Measurements from ENCODE around the gene ZNF319. TPM values are rescaled to one million over a fixed set of nuclear protein-coding genes. Genes with fewer than 3 reads are reported as not detected.

The ZNF319 gene
- total and polyA plus RNA-seq, 2 experiments from 2014 or later: 1.7 to 10.0 TPM

DNA sequence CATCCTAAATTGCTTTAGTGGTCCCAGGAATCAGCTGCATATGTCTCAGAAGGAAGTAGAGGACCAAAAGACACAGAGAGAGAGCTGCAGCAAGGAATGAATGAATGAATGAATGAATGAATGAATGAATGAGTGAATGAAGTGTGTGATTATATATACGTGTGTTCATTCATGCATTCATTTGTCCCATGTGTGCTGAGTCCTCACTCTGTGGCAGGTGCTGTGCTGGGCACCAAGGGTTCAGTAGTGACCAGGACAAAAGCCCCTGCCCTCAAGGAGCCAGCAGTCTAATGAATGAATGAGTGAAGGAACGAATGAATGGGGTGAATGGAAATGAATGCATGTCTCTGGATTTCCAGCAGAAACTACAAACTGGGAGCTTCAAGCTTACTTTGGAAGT is 38.9 kb downstream of the ZNF319 start (continued):
- TF ChIP-seq, protein P1, sequence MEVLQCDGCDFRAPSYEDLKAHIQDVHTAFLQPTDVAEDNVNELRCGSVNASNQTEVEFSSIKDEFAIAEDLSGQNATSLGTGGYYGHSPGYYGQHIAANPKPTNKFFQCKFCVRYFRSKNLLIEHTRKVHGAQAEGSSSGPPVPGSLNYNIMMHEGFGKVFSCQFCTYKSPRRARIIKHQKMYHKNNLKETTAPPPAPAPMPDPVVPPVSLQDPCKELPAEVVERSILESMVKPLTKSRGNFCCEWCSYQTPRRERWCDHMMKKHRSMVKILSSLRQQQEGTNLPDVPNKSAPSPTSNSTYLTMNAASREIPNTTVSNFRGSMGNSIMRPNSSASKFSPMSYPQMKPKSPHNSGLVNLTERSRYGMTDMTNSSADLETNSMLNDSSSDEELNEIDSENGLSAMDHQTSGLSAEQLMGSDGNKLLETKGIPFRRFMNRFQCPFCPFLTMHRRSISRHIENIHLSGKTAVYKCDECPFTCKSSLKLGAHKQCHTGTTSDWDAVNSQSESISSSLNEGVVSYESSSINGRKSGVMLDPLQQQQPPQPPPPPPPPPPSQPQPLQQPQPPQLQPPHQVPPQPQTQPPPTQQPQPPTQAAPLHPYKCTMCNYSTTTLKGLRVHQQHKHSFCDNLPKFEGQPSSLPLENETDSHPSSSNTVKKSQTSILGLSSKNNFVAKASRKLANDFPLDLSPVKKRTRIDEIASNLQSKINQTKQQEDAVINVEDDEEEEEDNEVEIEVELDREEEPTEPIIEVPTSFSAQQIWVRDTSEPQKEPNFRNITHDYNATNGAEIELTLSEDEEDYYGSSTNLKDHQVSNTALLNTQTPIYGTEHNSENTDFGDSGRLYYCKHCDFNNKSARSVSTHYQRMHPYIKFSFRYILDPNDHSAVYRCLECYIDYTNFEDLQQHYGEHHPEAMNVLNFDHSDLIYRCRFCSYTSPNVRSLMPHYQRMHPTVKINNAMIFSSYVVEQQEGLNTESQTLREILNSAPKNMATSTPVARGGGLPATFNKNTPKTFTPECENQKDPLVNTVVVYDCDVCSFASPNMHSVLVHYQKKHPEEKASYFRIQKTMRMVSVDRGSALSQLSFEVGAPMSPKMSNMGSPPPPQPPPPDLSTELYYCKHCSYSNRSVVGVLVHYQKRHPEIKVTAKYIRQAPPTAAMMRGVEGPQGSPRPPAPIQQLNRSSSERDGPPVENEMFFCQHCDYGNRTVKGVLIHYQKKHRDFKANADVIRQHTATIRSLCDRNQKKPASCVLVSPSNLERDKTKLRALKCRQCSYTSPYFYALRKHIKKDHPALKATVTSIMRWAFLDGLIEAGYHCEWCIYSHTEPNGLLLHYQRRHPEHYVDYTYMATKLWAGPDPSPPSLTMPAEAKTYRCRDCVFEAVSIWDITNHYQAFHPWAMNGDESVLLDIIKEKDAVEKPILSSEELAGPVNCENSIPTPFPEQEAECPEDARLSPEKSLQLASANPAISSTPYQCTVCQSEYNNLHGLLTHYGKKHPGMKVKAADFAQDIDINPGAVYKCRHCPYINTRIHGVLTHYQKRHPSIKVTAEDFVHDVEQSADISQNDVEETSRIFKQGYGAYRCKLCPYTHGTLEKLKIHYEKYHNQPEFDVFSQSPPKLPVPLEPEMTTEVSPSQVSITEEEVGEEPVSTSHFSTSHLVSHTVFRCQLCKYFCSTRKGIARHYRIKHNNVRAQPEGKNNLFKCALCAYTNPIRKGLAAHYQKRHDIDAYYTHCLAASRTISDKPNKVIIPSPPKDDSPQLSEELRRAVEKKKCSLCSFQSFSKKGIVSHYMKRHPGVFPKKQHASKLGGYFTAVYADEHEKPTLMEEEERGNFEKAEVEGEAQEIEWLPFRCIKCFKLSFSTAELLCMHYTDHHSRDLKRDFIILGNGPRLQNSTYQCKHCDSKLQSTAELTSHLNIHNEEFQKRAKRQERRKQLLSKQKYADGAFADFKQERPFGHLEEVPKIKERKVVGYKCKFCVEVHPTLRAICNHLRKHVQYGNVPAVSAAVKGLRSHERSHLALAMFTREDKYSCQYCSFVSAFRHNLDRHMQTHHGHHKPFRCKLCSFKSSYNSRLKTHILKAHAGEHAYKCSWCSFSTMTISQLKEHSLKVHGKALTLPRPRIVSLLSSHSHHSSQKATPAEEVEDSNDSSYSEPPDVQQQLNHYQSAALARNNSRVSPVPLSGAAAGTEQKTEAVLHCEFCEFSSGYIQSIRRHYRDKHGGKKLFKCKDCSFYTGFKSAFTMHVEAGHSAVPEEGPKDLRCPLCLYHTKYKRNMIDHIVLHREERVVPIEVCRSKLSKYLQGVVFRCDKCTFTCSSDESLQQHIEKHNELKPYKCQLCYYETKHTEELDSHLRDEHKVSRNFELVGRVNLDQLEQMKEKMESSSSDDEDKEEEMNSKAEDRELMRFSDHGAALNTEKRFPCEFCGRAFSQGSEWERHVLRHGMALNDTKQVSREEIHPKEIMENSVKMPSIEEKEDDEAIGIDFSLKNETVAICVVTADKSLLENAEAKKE (CRISPR knock-in tag; IDR thresholded peaks at IDR 0.05): no peak
- TF ChIP-seq EZH2 (IDR thresholded peaks at IDR 0.05; ENCODE audit: low read depth, unreplicated experiment): no peak
- TF ChIP-seq ZNF114 (CRISPR knock-in tag; IDR thresholded peaks at IDR 0.05): no peak
- TF ChIP-seq POLR2AphosphoS5 (IDR thresholded peaks at IDR 0.05; ENCODE audit: low read depth): no peak

DNA sequence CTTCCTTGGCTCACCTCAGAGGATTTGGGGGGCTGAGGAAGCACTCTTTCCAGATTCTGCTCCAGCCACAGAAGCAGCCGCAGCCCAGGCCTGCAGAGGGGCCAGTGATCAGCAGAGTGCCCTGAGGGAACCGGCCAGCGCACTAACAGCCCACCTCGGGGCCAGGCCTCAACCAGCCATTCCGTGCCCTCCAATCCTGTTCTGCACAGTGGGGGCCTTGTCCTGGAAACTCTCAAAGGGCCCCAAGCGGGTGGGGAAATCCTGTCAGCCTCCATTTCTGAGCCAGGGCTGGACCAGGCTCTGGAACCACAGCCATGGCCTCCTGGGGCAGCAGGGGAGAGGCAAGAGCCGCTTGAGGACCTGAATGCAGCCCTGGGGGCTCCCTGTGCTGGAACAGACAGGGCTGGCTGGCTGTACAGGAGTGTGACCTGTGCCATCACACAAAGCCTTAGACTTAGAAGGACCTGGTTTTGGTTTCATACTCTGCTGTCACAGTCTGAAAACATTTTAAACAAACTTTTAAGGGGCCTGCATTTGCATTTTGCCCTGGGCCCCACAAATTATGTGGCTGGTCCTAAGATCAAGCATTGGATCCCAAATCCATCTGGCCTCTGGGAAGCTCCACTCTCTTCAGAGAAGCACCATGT is 39.5 kb downstream of the ZNF319 start:
- H2AFZ ChIP-seq: no peak overlapping the region
- H4K20me1 ChIP-seq (replicated peaks; ENCODE audit: insufficient read depth): no peaks in the 10 kb centered on the region
- no peak for DNase-seq (ENCODE audit: low spot score)
- no peaks in the 10 kb centered on the region for H3K9me2 ChIP-seq (ENCODE audit: insufficient read depth)
- no peak for ATAC-seq
- H3K36me3 Mint-ChIP-seq (ENCODE audit: low read depth): no peaks in the 10 kb centered on the region
- H3K4me3 ChIP-seq: no peak overlapping the region
- no peak overlapping the region for H3K4me3 Mint-ChIP-seq
- H3K27me3 Mint-ChIP-seq (ENCODE audit: insufficient read depth, low read depth, poor library complexity): peaks cover 11% of the 10 kb centered on the region
- no peak overlapping the region for H3K27ac Mint-ChIP-seq
- no peak overlapping the region for H3K4me2 ChIP-seq
- no peaks in the 10 kb centered on the region for H3K4me1 ChIP-seq (ENCODE audit: insufficient read depth)
- H3K36me3 ChIP-seq (ENCODE audit: insufficient read depth): no peaks in the 10 kb centered on the region
- H3F3A ChIP-seq (replicated peaks; ENCODE audit: low read depth): 0 out of 2 replicates have a peak, but pooled peaks cover 2% of the 10 kb centered on the region
- no peaks in the 10 kb centered on the region for H3K27me3 ChIP-seq (ENCODE audit: insufficient read depth)
- H3K79me2 ChIP-seq (replicated peaks; ENCODE audit: insufficient read depth): no peaks in the 10 kb centered on the region
- no peaks in the 10 kb centered on the region for H3K9me3 Mint-ChIP-seq
- H3K27ac ChIP-seq (ENCODE audit: low read depth): no peak overlapping the region
- peaks cover 15% of the 10 kb centered on the region for H3K4me1 Mint-ChIP-seq
- TF ChIP-seq, protein P1 (CRISPR knock-in tag; IDR thresholded peaks at IDR 0.05): no peak
- TF ChIP-seq POLR2AphosphoS5 (IDR thresholded peaks at IDR 0.05; ENCODE audit: low read depth): no peak
- no peak for TF ChIP-seq ZNF331 (CRISPR knock-in tag; IDR thresholded peaks at IDR 0.05; ENCODE audit: low read depth)
- TF ChIP-seq CREB1 (CRISPR knock-in tag; IDR thresholded peaks at IDR 0.05; ENCODE audit: low read depth): no peak
